ENCODE measurements around the gene MELTF. TPM values are rescaled to one million over a fixed set of nuclear protein-coding genes. Genes with fewer than 3 reads are reported as not detected.

MELTF gene
- total RNA-seq, 2 donors from 2014 or later: 12.1 to 19.9 TPM

- no peak for DNase-seq (ENCODE audit: low spot score)
These were observed 74.8 kb downstream of the MELTF start for GRCh38 chr3:196954832-196955231.

More at GRCh38 chr3:196954832-196955231, 74.8 kb downstream of the MELTF start:
- intact Hi-C loops (cut with DNase I): no loop called here

Other genes with a start within 250 kb of the MELTF start
- 10 to 100 TPM; 26.5 to 35.9 TPM for gene SENP5, start 161.9 kb downstream of the MELTF start, total RNA-seq
- gene NCBP2, start 87.3 kb downstream of the MELTF start, total RNA-seq: 10 to 100 TPM; 42.8 to 44.6 TPM
- gene PIGZ, start 61.0 kb downstream of the MELTF start, total RNA-seq: 1 to 10 TPM; 3.4 to 6.4 TPM

Data from posterior vena cava (tissue), 2 donors.